Adrenal gland (tissue), 12 donors: ENCODE measurements around the gene TREH. TPM values are rescaled to one million over a fixed set of nuclear protein-coding genes. Genes with fewer than 3 reads are reported as not detected.
A peak's percentile ranks its signal among the peaks of the same experiment; 100 is the strongest.

Experiments used
- DNase-seq, 7 donors: peaks; one replicate each; pipeline ENCODE4 v3.0.0-alpha.2; 2019 to 2020
- H3K27ac ChIP-seq, 5 donors: fragments of 200-600 bp; sonication (generic) in 4 of 5; 1 replicate in 3 of 5; 2 replicates in 2 of 5; pipeline versions ENCODE4 v1.5.1 to v1.8.0; 2016 to 2020; ENCODE audit warnings: mild to moderate bottlenecking in 1 of 5
- H3K27me3 ChIP-seq: fragments of 200-600 bp; 2 replicates; pipeline ENCODE4 v1.8.0; 2021
- H3K36me3 ChIP-seq, 2 donors: fragments of 200-600 bp; replicated peaks in 1 of 2; 1 replicate in 1 of 2; 2 replicates in 1 of 2; pipeline versions ENCODE4 v1.5.1 to v1.8.0; 2018 to 2022
- H3K4me1 ChIP-seq, 2 donors: fragments of 200-600 bp; replicated peaks in 1 of 2; 1 replicate in 1 of 2; 2 replicates in 1 of 2; pipeline versions ENCODE4 v1.5.1 to v1.8.0; 2018 to 2021
- H3K4me3 ChIP-seq, 4 donors: fragments of 200-600 bp; sonication (generic) in 3 of 4; one replicate each; pipeline ENCODE4 v1.5.1; 2016 to 2018
- H3K9me3 ChIP-seq, 3 donors: fragments of 200-600 bp; sonication (generic) in 1 of 3; replicated peaks in 1 of 3; 1 replicate in 2 of 3; 2 replicates in 1 of 3; pipeline versions ENCODE4 v1.5.1 to v1.8.0; 2016 to 2021
- POLR2A ChIP-seq, 2 donors: fragments of 450-650 bp; IDR thresholded peaks; one replicate each; pipeline ENCODE4 v1.6.1; 2017; ENCODE audit warnings: antibody characterized with exemption in 2 of 2, mild to moderate bottlenecking in 2 of 2, moderate library complexity in 1 of 2
- WGBS, 4 donors: extraction: QIAGEN DNeasy Blood & Tissue Kit in 2 of 4; methylation state at CpG; one replicate each; pipeline versions ENCODE4 v1.1.5 to v1.1.7; 2013 to 2017; 5-methylcytosine and 5-hydroxymethylcytosine counted together
- intact Hi-C, 2 donors: fragments of 100-400 bp; cut with DNase I; formaldehyde crosslinking; loops; one replicate each; pipeline versions ENCODE4 v1.14.1 to v1.15.0; 2022 to 2023
- polyA plus RNA-seq, 3 donors: library from polyadenylated mRNA; stranded (reverse); fragments of 200-250 nt in 2 of 3; fragments of 350-450 nt in 1 of 3; fragmentation: Illumina TruSeq in 1 of 3; extraction: RNeasy Lipid Tissue Mini Kit (QIAGEN cat#74804) in 1 of 3; gene quantifications; one replicate each; pipeline ENCODE4 v1.2.3, GENCODE V29; 2013 to 2014
- total RNA-seq, 9 donors: library from RNA; depleted of rRNA in 4 of 9; stranded (reverse); fragments of >200 nt in 4 of 9; fragments of 120-200 nt in 1 of 9; fragmentation: NEBNext Ultra II Directional in 1 of 9; extraction: Animal tissue kit (Norgen Biotek cat#: 25700) in 1 of 9; gene quantifications; one replicate each; pipeline versions ENCODE4 v1.1.0 to v1.2.4, GENCODE V29; 2013 to 2023
- TF ChIP-seq, protein P1 (sequence below), 6 experiments: fragments of 450-650 bp in 4 of 6; fragments of 200-600 bp in 2 of 6; sonication (generic) in 1 of 6; IDR thresholded peaks; 1 replicate in 5 of 6; 2 replicates in 1 of 6; pipeline versions ENCODE4 v1.5.1 to v1.8.0; 2016 to 2021; ENCODE audit warnings: antibody characterized with exemption in 6 of 6, mild to moderate bottlenecking in 2 of 6, moderate library complexity in 1 of 6
- donor health status: healthy with polysubstance abuse.
- donor health status: Bipolar disorder and iron deficiency.
- donor health status: DM: yes; HTN: yes; CAD: no.
- donor health status: DM: no; HTN: no; CAD: no.
- donor health status: DM: no; HTN: no; CAD: no.
- donor health status: DM: yes; HTN: yes; CAD: no.

Gene TREH
- total and polyA plus RNA-seq, 12 donors: 3.0 to 5.1 TPM; not detected in 10

DNA sequence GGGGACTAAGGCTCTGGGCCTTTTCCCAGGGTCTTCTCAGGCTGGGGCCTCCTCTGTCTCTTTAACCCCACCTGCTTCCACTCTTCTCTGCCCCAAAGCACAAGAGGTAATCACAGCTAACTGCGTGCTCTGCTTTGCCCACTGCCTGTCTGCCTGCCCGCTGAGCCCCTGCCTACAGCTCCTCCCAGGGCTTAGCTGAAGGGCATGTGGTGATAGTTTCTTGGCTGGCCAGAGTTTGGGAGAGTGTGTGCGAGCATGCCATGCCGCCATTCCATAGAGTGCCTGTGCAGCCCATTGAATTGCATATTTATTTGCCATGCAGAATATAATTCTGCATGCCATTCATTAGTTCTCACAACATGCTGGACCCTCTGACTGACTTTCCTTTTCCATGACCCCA is 39.6 kb downstream of the TREH start:
- no peaks in the 10 kb centered on the region for H3K27me3 ChIP-seq
- no peak for TF ChIP-seq POLR2A (IDR thresholded peaks at IDR 0.05)
- TF ChIP-seq, protein P1, sequence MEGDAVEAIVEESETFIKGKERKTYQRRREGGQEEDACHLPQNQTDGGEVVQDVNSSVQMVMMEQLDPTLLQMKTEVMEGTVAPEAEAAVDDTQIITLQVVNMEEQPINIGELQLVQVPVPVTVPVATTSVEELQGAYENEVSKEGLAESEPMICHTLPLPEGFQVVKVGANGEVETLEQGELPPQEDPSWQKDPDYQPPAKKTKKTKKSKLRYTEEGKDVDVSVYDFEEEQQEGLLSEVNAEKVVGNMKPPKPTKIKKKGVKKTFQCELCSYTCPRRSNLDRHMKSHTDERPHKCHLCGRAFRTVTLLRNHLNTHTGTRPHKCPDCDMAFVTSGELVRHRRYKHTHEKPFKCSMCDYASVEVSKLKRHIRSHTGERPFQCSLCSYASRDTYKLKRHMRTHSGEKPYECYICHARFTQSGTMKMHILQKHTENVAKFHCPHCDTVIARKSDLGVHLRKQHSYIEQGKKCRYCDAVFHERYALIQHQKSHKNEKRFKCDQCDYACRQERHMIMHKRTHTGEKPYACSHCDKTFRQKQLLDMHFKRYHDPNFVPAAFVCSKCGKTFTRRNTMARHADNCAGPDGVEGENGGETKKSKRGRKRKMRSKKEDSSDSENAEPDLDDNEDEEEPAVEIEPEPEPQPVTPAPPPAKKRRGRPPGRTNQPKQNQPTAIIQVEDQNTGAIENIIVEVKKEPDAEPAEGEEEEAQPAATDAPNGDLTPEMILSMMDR (IDR thresholded peaks at IDR 0.05): no peak
- 79 to 100% (median 92%) methylated on average over 2 to 4 of the region's 4 CpGs for WGBS, 4 donors
- peaks cover 0 to 58% of the 10 kb centered on the region in 2 donors for H3K36me3 ChIP-seq
- intact Hi-C loops: no loop called here
- no peak overlapping the region for H3K27ac ChIP-seq
- no peak for DNase-seq
- no peak overlapping the region for H3K4me3 ChIP-seq
- no peaks in the 10 kb centered on the region for H3K9me3 ChIP-seq
- peaks cover 10 to 40% of the 10 kb centered on the region in 2 donors for H3K4me1 ChIP-seq

GRCh38 chr11:118638726-118639125 is 40.7 kb downstream of the TREH start:
- peaks cover 0 to 47% of the 10 kb centered on the region in 2 donors for H3K36me3 ChIP-seq

DNA sequence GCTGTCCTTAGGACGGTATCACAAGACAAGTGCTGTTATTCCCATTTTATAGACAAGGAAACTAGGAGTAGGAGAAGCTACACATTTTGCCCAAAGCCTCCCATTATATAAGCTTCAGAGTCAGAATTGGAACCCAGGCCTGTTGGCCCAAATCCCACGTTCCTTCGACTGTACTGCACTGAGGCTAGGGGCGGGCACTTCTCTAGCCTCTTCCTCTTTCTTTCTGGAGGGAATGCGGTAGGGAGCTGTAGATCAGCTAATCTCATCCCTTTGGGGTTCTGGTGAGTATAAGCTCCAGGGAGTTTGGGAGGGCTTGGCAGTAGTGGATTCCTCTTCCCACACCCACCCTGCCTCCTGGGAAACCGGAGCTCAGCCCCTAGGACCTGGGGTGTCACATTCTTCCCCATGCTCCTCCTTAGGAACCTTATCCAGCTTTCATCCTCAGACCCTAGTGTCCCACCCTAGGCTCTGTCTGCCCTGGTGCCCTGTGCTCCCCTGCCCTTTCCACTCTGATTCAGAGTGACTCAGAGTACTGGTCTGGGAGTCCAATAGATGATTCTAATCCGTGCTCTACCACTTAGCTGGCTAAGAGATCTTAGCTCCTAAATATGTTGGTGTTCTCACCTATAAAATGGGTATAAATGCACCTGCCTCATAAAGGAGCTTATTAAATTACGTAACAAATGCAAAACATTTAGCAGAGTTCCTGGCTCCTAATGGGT is 42.7 kb downstream of the TREH start:
- H3K4me3 ChIP-seq: no peak overlapping the region
- DNase-seq: no peak
- 62 to 73% (median 64%) methylated on average over 8 of the region's 8 CpGs for WGBS, 4 donors
- peaks cover 0 to 40% of the 10 kb centered on the region in 2 donors for H3K4me1 ChIP-seq
- intact Hi-C loops: no loop called here
- TF ChIP-seq, protein P1 (IDR thresholded peaks at IDR 0.05): no peak
- no peak for TF ChIP-seq POLR2A (IDR thresholded peaks at IDR 0.05)
- no peaks in the 10 kb centered on the region for H3K27me3 ChIP-seq
- peak overlapping the region in 1 of 5 donors; percentile 16 for H3K27ac ChIP-seq
- no peaks in the 10 kb centered on the region for H3K9me3 ChIP-seq
- peaks cover 0 to 48% of the 10 kb centered on the region in 2 donors for H3K36me3 ChIP-seq

More at GRCh38 chr11:118638726-118639125, 40.7 kb downstream of the TREH start:
- Histone ChIP-seq H3K4me3 (no peak overlapping the region), H3K27me3 (no peaks in the 10 kb centered on the region), H3K4me1 (peaks cover 10 to 52% of the 10 kb centered on the region in 2 donors), H3K9me3 (no peaks in the 10 kb centered on the region), H3K27ac (no peak overlapping the region)
- TF ChIP-seq POLR2A (IDR thresholded peaks at IDR 0.05): no peak
- TF ChIP-seq, protein P1 (IDR thresholded peaks at IDR 0.05): no peak
- DNase-seq: no peak
- intact Hi-C loops: no loop called here
- WGBS, 4 donors: 92 to 96% (median 94%) methylated on average over 6 of the region's 6 CpGs

- Histone ChIP-seq H3K4me1 (peaks cover 0 to 40% of the 10 kb centered on the region in 2 donors), H3K36me3 (peaks cover 0 to 48% of the 10 kb centered on the region in 2 donors), H3K4me3 (peak overlapping the region in 1 of 4 donors; percentile 41), H3K27me3 (no peaks in the 10 kb centered on the region), H3K9me3 (no peaks in the 10 kb centered on the region), H3K27ac (peak overlapping the region in 4 of 5 donors; percentile 66 to 93 (median 86))
- DNase-seq: no peak
- TF ChIP-seq POLR2A (IDR thresholded peaks at IDR 0.05): no peak
- 49 to 75% (median 69%) methylated on average over 1 to 2 of the region's 2 CpGs for WGBS, 4 donors
- intact Hi-C loops: no loop called here
These were observed 43.8 kb downstream of the TREH start for GRCh38 chr11:118635642-118636041.
